ENCODE results near the gene CNN3. TPM values are rescaled to one million over a fixed set of nuclear protein-coding genes. Genes with fewer than 3 reads are reported as not detected.
"Not testable (repeated sequence)": the region's sequence is repeated elsewhere in the genome, so short reads cannot be mapped to it uniquely, and the experiment has no call there.

Gene CNN3
- total RNA-seq, 2 experiments from 2014 or later = 3.5 to 4.6 TPM

DNA sequence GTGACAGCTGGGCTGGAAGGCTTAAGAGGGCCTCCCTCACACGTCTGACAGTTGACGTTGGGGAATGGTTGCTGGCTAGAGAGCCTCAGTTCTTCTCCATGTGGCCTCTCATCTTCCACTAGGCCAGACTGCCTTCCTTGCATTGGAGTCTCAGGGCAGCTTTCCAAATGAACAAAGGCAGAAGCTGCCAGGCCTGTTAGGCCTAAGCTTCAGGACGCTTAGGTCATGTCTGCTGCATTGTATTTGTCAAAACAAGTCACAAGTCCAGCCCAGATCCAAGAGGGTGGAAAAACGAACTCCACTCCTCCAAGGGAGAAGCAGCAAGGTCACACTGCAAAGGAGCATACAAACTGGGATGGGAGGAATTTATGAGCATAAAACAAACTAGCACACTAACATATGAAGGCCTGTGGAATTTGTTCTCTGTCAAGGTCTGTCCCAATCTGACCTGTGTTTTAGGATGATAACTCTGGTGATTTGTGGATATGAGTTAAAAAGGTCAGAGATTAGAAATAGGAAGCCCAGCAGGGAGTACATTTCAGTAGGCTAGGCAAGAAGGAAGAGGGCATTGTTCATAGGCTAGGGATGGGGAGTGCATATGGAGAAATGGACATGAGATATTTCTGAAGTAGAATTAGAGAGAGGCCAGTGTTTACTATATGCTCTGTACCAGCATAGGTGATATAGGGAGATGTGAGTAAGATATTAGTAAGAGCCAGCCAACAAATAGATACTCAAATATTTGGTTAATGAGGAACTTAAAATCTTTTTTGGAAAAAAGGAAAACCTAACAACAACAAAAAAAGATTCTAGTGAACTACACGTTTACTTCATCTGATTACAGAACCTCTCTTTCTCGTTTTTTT, 29.1 kb upstream of the CNN3 start:
- CTCF ChIA-PET = no interaction called here
- no peaks in the 10 kb centered on the region for H3K36me3 Mint-ChIP-seq
- DNase-seq (no peak), ATAC-seq (no peak)
- H3K9me3 Mint-ChIP-seq (ENCODE audit: low read depth) = no peaks in the 10 kb centered on the region
- no peaks in the 10 kb centered on the region for H3K27me3 Mint-ChIP-seq
- H3K27ac Mint-ChIP-seq = no peak overlapping the region
- H3K4me1 Mint-ChIP-seq = no peaks in the 10 kb centered on the region
- no peak overlapping the region for H3K4me3 Mint-ChIP-seq

DNA sequence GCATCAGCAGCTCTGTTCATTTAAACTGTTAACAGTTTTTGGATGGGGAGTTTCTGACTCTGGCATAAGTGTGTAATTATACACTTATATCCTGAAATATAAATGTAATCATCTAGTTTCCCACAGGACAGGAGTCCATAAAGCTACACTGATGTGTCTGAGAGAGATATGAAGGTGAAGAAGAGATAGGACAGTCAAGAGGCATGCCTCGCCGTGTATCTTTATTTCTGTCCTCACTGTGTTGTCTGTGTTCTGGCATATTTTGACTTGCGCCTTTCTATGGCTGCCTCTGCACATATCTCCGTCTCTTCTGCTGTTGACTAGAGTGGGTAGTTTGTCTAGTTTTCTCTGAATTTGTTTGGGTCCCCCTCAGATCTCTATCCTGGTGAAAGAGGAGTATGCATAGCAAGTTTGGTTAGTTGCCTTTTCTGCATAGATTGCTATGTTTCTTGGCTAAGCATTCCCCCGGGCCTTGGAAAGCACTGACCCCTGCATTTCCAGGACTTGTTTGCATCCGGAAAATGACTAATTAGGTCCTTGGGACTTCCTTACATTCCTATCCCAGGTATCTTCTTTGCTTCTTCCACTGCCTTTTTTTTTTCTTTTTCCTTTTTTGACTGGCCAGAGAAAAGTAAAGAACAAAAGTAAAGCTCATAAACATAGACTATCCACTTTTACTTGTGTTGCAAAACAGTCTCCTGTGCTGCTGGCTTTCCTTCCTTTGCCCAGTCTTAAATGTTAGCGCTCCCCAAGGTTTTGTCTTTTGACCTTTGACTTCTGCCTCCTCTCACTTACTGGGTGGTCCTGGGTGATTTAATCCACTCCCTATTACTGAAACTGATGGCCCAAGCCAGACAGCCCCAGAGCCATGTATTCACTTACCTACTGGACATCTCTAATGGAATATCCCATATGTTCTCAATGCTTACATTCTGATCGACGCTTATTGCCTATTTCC, 27.6 kb upstream of the CNN3 start:
- Mint-ChIP-seq H3K27ac (no peak overlapping the region), H3K4me1 (no peaks in the 10 kb centered on the region), H3K27me3 (no peaks in the 10 kb centered on the region), H3K36me3 (no peaks in the 10 kb centered on the region), H3K4me3 (no peak overlapping the region), H3K9me3 (ENCODE audit: low read depth) (no peaks in the 10 kb centered on the region)
- CTCF ChIA-PET = no interaction called here
- DNase-seq (no peak), ATAC-seq (no peak)

GRCh38 chr1:94953746-94954145, 26.8 kb upstream of the CNN3 start:
- H3K9me3 Mint-ChIP-seq (ENCODE audit: low read depth) = no peaks in the 10 kb centered on the region
- no peaks in the 10 kb centered on the region for H3K4me1 Mint-ChIP-seq
- no peak overlapping the region for H3K27ac Mint-ChIP-seq
- no peaks in the 10 kb centered on the region for H3K27me3 Mint-ChIP-seq
- no peak for DNase-seq
- no peaks in the 10 kb centered on the region for H3K36me3 Mint-ChIP-seq
- CTCF ChIA-PET = interaction anchor here (0.6 kb wide), 1 partner anchor 107 kb away, joined by 3 read pairs; no protein-coding TSS in a partner anchor
- ATAC-seq = no peak
- H3K4me3 Mint-ChIP-seq = no peak overlapping the region

DNA sequence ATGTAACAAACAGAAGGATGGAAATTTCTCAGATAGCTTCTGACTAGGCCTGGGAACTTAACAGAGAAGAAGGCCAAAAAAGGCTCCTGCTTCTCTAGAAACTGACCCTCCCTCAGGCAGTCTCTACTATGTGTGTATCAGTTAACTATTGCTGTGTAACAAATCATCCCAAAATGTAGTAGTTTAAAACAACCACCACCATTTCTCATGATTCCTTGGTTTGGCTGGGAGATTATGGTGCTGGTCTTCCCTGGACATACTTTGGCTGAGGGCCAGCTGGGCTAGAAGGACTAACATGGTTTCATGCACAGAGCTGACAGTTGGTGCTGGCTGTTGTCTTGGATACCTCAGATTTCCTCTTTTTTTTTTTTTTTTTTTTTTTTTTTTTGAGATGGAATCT, 26.2 kb upstream of the CNN3 start:
- H3K9me3 Mint-ChIP-seq (ENCODE audit: low read depth) = no peaks in the 10 kb centered on the region
- DNase-seq (no peak), ATAC-seq (no peak)
- no peaks in the 10 kb centered on the region for H3K27me3 Mint-ChIP-seq
- H3K27ac Mint-ChIP-seq = no peak overlapping the region
- H3K36me3 Mint-ChIP-seq = no peaks in the 10 kb centered on the region
- no peak overlapping the region for H3K4me3 Mint-ChIP-seq
- CTCF ChIA-PET = interaction anchor here (0.6 kb wide), 1 partner anchor 108 kb away, joined by 3 read pairs; no protein-coding TSS in a partner anchor
- H3K4me1 Mint-ChIP-seq = no peaks in the 10 kb centered on the region

- no peaks in the 10 kb centered on the region for H3K27me3 Mint-ChIP-seq
- CTCF ChIA-PET = no interaction called here
- no peak for DNase-seq
- H3K27ac Mint-ChIP-seq = no peak overlapping the region
- H3K36me3 Mint-ChIP-seq = no peaks in the 10 kb centered on the region
- H3K4me1 Mint-ChIP-seq = no peaks in the 10 kb centered on the region
- H3K9me3 Mint-ChIP-seq (ENCODE audit: low read depth) = no peaks in the 10 kb centered on the region
- H3K4me3 Mint-ChIP-seq = no peak overlapping the region
- no peak for ATAC-seq
Observed at GRCh38 chr1:94952539-94952938, 25.6 kb upstream of the CNN3 start.

- Mint-ChIP-seq H3K4me3 (no peak overlapping the region), H3K4me1 (no peaks in the 10 kb centered on the region), H3K27me3 (no peaks in the 10 kb centered on the region), H3K9me3 (ENCODE audit: low read depth) (no peaks in the 10 kb centered on the region), H3K27ac (no peak overlapping the region), H3K36me3 (no peaks in the 10 kb centered on the region)
- ATAC-seq = no peak
- DNase-seq = no peak
- CTCF ChIA-PET = no interaction called here
Observed at GRCh38 chr1:94951509-94952208, 24.7 kb upstream of the CNN3 start.

DNA sequence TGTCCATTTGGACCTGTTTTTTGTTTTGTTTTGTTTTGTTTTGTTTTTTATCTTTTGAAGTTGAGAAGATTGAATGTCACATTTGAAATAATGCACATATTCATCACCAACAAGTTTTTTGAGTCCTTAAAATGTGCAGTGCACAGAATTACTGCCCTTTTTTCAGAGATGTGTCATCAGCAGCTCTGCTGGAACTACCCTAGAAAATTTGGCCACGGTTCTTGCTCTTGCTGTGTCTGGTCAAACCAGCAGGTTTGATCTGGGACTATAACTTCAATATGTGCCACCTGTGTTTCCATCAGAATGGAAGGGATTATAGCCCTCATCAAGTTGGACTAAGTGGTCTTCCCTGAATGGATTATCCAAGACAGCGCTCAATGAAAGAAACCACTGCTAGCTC, 24.1 kb upstream of the CNN3 start:
- Mint-ChIP-seq H3K27ac (no peak overlapping the region), H3K36me3 (no peaks in the 10 kb centered on the region), H3K27me3 (no peaks in the 10 kb centered on the region), H3K4me3 (no peak overlapping the region), H3K4me1 (no peaks in the 10 kb centered on the region), H3K9me3 (ENCODE audit: low read depth) (no peaks in the 10 kb centered on the region)
- ATAC-seq = no peak
- CTCF ChIA-PET = no interaction called here
- no peak for DNase-seq

DNA sequence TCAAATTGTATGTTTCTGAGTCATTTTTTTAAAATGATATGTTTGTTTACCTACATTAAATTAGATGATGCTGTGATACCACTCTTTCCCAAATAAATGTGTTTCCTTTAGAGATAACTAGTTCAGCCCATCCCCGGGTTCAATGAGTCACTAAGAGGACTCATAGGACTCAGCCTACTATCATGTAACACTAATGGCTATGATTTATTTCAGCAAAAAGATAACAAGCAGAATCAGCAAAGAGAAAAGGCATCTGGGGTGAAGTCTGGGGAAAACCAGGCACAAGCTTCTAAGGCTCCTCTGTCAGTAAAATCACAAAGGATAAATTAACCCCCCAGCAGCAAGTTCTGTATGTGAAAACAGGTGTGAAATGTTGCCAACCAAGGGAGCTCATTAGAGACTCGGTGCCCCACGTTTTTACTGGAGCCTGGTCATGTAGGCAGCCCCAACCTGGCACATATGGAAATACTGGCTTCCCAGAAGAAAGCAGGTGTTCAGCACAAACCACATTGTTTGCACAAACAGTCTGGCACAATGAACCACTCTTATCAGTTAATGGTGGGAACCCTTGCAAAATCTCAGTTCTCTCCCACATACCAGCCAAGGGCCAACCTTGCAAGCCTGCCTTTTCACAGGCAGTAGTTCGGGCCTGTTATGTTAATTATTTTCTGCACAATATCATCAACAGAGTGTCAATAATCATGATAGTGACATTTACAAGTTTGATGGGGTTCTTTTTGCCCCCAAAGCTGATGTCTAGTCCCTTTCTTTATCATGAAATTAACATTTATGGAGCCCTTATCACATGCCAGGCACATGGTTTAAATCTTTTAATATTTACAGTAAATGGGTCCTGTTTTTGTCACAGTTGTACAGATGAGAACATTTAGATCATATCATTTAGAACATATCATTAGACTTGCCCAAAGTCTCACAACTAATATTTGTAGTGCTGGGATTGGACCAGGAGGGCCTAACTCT, 23.1 kb upstream of the CNN3 start:
- Mint-ChIP-seq H3K4me1 (no peaks in the 10 kb centered on the region), H3K27me3 (no peaks in the 10 kb centered on the region), H3K9me3 (ENCODE audit: low read depth) (no peaks in the 10 kb centered on the region), H3K27ac (no peak overlapping the region), H3K36me3 (no peaks in the 10 kb centered on the region), H3K4me3 (no peak overlapping the region)
- CTCF ChIA-PET = no interaction called here
- DNase-seq (no peak), ATAC-seq (no peak)

DNA sequence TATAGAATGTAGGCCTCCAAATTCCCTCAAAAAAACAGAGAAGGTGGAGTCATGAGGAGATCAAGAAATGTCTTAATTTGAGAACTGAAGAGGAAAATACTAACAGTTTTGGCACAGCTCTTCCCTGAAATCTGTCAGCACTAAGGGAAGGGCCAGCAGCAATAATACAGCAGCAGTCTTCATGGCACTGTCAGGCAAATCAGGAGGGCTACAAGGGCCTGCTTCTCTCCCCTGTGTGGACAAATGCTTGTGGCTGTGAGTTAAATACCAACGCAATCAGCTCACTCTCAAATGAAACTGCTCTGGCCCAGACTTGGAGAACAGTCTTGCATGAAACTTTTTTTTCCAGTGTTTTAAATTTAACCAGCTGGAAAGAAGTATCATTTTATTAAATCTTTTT, 20.5 kb upstream of the CNN3 start:
- Mint-ChIP-seq H3K4me1 (no peaks in the 10 kb centered on the region), H3K4me3 (no peak overlapping the region), H3K9me3 (ENCODE audit: low read depth) (no peaks in the 10 kb centered on the region), H3K36me3 (no peaks in the 10 kb centered on the region), H3K27ac (no peak overlapping the region), H3K27me3 (peaks cover 11% of the 10 kb centered on the region)
- ATAC-seq (no peak), DNase-seq (no peak)
- CTCF ChIA-PET = no interaction called here

DNA sequence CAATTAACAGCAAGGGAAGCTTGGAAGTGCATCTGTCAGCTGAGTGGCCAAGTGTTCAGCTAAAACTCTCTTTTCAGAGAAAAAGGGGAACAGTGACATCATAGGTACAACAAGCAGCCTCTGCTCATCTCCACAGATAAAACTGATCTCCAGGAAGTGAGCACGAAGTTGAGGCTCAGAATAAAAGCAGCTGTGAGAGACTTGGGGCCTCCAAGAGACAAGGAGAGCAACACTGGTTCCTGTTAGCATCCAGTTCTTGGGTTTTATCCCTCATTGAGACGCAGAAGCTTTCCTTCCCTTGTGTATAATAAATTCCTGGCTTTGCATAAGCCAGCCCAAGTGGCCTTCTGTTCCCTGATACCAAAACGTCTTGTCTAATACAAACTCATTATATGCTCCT, 20.0 kb upstream of the CNN3 start:
- Mint-ChIP-seq H3K27me3 (peaks cover 11% of the 10 kb centered on the region), H3K4me1 (no peaks in the 10 kb centered on the region), H3K36me3 (no peaks in the 10 kb centered on the region), H3K4me3 (no peak overlapping the region), H3K9me3 (ENCODE audit: low read depth) (no peaks in the 10 kb centered on the region), H3K27ac (no peak overlapping the region)
- ATAC-seq (no peak), DNase-seq (no peak)
- CTCF ChIA-PET = interaction anchor here (0.8 kb wide), 1 partner anchor 97 kb away, joined by 4 read pairs; no protein-coding TSS in a partner anchor

DNA sequence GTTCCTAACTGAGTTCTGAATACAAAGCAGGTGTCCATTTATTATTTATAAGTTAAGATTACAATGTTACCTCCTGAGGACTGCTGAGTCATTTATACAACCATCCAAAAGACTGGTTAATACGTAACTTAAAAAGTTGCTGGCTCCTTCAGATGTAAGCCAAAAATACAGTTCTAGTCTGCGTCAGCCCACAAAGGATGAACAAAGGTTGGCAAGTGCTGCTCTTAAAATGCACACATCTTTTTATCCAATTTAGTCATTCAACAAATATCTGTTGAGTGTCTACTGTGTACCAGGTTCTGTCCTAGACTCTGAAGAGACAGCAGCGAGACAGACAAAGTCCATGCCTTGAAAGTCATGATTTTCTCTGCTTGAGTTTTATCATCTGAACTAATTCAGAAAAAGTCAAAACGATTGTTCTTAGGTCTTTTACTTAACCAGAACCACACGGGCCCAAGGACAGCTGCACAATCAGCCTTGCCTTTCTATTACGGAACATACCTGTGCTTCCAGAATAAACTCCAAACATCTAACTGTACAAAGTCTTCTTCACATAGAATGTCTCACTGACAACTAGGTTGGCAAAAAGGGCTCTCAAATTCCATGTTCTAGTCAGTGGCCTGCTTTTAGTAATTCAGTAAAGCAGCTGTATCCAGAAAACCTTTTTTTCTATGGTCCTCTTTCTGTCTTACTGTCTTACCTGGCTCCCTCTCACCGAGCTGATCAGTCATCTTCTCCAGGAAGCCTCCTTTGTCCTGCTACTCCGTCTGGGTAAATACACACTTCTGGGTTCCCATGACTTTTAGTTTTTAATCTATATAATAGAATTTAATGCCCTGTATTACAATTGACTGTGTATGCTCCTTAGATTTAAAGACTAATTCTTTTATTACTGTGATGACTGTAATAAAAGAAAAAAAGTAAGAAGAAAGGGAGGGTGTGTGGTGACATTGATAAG, 15.5 kb upstream of the CNN3 start:
- H3K4me1 Mint-ChIP-seq = no peaks in the 10 kb centered on the region
- CTCF ChIA-PET = no interaction called here

DNA sequence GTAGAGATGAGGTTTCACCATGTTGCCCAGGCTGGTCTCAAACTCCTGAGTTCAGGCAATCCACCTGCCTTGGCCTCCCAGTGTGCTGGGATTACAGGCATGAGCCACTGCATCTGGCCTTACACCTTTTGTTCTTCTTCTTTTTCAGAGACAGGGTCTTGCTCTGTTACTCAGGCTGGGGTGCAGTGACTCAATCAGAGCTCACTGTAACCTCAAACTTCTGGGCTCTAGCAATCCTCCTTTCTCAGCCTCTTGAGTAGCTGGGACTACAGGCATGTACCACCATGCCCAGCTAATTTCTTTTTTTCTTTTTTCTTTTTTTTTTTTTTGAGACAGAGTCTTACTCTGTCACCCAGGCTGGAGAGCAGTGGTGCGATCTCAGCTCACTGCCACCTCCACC, 14.6 kb upstream of the CNN3 start:
- H3K4me1 Mint-ChIP-seq = not testable (repeated sequence)

More for the DNA sequence above, 15.5 kb upstream of the CNN3 start:
- ATAC-seq (no peak), DNase-seq (no peak)
- Mint-ChIP-seq H3K4me3 (no peak overlapping the region), H3K36me3 (no peaks in the 10 kb centered on the region), H3K27me3 (peaks cover 21% of the 10 kb centered on the region), H3K27ac (no peak overlapping the region), H3K9me3 (ENCODE audit: low read depth) (no peaks in the 10 kb centered on the region)

More for the DNA sequence above, 14.6 kb upstream of the CNN3 start:
- H3K9me3 Mint-ChIP-seq (ENCODE audit: low read depth); DNase-seq; H3K27ac Mint-ChIP-seq; H3K4me3 Mint-ChIP-seq; H3K36me3 Mint-ChIP-seq; ATAC-seq: not testable (repeated sequence)
- CTCF ChIA-PET = interaction anchor here (0.7 kb wide), 1 partner anchor 20 kb away, joined by 3 read pairs; no protein-coding TSS in a partner anchor
- peaks cover 21% of the 10 kb centered on the region for H3K27me3 Mint-ChIP-seq

All from activated CD8-positive, alpha-beta memory T cell treated with anti-CD3 and anti-CD28 coated beads, Interleukin-2, amount 10 ng/mL, durations not matched to agents 7 days and 5 days (primary cell).